Measurements from ENCODE around the gene CDCA4. TPM values are rescaled to one million over a fixed set of nuclear protein-coding genes. Genes with fewer than 3 reads are reported as not detected.
A peak's percentile ranks its signal among the peaks of the same experiment; 100 is the strongest.

Gene CDCA4
- total RNA-seq, 2 donors from 2014 or later: 3.2 to 3.3 TPM

DNA sequence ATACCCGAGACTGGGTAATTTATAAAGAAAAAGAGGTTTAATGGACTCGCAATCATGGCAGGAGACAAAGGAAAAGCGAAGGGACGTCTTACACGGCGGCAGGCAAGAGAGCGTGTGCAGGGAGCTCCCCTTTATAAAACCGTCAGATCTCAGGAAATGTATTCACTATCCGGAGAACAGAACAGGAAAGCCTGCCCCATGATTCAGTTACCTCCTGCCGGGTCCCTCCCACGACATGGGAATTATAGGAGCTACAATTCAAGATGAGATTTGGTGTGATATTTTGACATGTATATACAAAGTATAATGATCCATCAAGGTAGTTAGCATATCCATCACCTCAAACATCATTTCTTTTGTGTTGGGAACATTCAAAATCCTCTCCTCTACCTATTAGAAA, 2.3 kb upstream of the CDCA4 start:
- intact Hi-C loops (cut with DNase I): loop anchor here in 1 of 2 donors (5.0 kb wide), 1 partner anchor 41 kb away; no protein-coding TSS in a partner anchor
- DNase-seq: no peak
- ATAC-seq: no peak

GRCh38 chr14:105022276-105022670, 1.4 kb upstream of the CDCA4 start:
- ATAC-seq: no peak
- DNase-seq: no peak
- intact Hi-C loops (cut with DNase I): loop anchor here in 1 of 2 donors (5.0 kb wide), 1 partner anchor 40 kb away; no protein-coding TSS in a partner anchor

DNA sequence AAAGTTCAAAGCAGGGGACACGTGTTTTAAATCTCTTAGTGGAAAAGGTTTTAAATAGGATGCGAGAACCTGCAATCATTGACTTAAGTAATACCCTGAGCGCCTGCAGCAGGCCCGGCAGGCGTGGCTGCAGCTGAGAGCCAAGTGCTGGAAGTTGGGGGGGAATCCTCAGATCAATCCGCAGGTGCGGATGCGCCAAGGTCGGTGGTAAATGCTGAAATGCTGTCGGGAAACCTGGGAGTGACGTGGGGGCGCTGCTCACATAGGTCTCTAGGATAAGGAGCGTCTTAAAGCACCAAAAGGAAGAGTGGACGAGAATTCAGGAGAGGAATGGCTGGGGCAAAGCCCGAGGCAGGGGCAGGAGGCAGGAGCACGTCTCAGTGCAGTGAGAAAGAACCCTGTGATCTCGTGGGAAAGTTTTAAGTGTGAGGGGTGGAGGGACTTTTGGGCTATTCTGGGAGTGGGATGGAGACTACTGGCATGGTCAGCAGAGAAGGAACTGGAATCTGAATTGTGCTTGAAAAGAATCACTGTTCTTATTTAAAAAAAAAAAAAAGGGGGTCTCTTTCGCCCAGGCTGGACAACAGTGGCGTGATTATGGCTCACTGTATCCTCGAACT, 883 bp upstream of the CDCA4 start:
- intact Hi-C loops (cut with DNase I): loop anchor here in 1 of 2 donors (5.0 kb wide), 1 partner anchor 39 kb away; no protein-coding TSS in a partner anchor
- no peak for DNase-seq
- ATAC-seq: no peak

GRCh38 chr14:105019861-105020814, 745 bp downstream of the CDCA4 start:
- DNase-seq: no peak
- intact Hi-C loops (cut with DNase I): loop anchor here in 1 of 2 donors (5.0 kb wide), 1 partner anchor 38 kb away; no protein-coding TSS in a partner anchor
- ATAC-seq: peak; percentile 5 to 6

GRCh38 chr14:105018414-105018813, 2.5 kb downstream of the CDCA4 start:
- intact Hi-C loops (cut with DNase I): no loop called here
- ATAC-seq (no peak), DNase-seq (no peak)

DNA sequence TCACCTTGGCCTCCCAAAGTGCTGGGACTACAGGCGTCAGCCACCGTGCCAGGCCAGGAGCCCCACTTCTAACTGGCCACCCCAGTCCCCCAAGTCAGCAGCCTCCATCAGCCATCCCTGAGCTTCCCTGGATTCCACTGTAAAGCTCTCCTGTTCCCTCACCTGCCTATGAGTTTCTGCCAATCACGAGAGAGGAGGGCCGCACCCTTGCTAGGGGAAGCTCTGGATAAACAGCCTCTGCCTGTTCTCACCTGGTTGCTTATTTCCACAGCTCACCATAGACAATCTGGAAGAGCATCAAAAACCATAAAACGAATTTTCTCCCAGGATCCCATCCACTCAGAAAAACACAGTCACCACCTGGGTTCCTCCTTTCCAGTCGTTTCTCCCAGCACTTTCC, 5.0 kb downstream of the CDCA4 start:
- intact Hi-C loops (cut with DNase I): no loop called here
- no peak for ATAC-seq
- DNase-seq: no peak

DNA sequence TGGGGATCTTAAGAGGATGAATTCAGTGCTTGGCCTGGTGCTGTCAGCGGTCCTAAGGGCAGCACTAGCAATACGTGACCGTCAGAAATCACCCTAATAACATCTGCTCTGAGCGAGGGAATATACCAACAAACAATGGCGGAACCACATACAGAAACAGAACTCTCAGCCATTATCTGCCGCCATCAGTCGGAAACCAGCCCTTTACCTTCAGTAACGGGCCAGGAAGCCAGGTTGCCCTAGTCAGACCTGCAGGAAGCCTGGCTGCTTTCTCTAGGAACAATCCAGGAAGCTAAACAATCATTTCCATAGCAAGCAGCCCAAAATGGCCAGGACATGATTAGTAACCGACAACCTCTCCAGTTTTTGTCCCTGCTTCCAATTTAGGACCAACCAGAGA, 5.6 kb downstream of the CDCA4 start:
- intact Hi-C loops (cut with DNase I): no loop called here
- DNase-seq: no peak
- no peak for ATAC-seq

DNA sequence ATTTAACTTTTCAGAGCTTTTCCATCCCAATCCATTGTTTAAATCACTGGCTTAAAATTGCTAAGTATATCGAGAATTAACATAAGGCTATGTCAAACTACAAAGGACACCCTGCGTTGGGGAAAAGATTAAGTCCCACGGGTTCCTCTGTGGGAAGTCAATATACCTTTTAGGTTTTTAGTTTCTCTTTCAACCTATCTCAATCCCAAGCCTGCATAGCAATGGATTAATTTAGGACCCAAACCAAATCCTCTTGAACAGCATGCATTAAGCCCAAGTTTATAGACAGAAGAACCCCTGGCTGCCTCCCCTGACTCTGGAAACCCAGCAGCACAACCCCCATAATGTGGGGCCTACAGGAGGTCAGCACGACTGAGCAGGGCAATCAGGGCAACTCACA, 6.3 kb downstream of the CDCA4 start:
- ATAC-seq: no peak
- no peak for DNase-seq
- intact Hi-C loops (cut with DNase I): no loop called here

- DNase-seq: no peak
- intact Hi-C loops (cut with DNase I): no loop called here
- no peak for ATAC-seq
Observed at GRCh38 chr14:105014032-105014431, 6.9 kb downstream of the CDCA4 start.

- peak; percentile 50 for DNase-seq
- peak; percentile 72 to 88 for ATAC-seq
- intact Hi-C loops (cut with DNase I): no loop called here
Observed at GRCh38 chr14:105013150-105013785, 7.6 kb downstream of the CDCA4 start.

DNA sequence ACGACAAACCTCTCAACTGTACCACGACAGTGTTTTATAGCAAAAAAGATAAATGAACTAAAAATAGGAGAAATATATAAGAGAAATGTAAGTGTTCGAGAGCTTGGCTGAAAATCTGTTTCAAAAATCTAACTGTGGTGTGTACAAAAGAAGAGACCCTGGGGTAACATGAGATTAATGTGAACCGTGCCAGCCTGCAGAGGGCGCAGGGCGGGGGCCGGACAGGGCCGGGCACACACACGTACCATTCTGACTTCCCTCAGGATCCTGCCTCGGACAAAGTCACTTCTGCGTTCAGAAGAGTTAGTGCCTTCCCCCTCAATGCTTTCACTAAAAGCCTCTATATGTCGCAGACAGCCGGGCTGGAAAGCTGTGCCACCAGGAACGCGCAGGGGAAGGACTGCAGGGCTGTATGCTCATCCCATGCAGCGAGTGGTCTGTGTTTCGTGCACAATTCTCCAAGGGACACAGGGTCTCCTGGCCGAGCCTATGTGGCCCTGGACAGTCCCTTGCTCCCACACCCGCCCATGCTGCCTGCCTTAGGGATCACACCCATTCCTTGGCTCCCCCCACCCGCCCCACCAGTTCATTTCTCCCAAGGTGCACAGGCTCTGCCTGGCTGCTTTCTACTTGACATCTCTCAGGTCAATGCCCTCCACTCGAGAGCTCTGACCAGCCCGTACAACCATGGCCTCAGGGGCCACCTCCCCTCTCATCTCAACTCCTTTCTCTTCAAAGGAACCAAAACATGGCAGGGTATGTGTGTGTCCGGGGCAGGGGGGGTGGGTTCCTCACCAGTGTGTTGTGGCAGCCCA, 8.5 kb downstream of the CDCA4 start:
- intact Hi-C loops (cut with DNase I): no loop called here
- ATAC-seq (peak in 1 of 2 donors; percentile 52), DNase-seq (no peak)

- intact Hi-C loops (cut with DNase I): no loop called here
- DNase-seq (no peak), ATAC-seq (no peak)
Observed at GRCh38 chr14:105011312-105011990, 9.4 kb downstream of the CDCA4 start.

- DNase-seq: no peak
- intact Hi-C loops (cut with DNase I): no loop called here
- ATAC-seq: no peak
Observed at GRCh38 chr14:105010891-105011291, 10.0 kb downstream of the CDCA4 start.

GRCh38 chr14:105010106-105010505, 10.8 kb downstream of the CDCA4 start:
- DNase-seq (no peak), ATAC-seq (no peak)
- intact Hi-C loops (cut with DNase I): no loop called here

DNA sequence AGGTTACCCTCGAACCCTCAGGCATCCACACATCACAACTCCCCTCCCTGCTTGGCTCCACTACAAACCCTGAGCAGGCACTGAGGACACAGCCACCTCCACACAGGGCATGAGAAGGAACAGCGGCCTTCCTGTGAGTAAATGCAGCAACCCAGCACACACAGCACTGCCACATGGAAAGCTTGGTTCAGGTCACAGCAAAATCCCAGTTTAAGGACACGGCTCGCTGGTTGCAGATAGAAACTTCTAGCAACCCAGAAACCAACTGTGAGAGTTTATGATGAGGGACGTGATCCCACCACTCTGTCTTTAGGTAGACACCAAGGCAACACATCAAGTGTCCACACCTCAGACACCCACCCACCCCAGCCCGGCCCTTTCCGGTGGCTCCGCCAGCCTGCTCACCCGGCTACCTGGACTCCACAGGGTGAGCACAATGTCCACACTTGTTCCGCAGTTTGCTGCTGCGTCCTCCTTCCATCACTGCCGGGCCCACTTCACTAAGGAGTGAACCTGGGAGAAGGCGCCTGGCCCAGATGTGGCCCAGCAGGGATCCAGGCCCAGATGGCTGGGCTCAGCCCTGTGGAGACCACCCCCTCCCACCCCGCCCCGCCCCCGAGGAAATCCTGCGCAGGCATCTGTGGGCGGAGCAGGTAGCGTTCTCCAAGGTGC, 13.2 kb downstream of the CDCA4 start:
- no peak for ATAC-seq
- intact Hi-C loops (cut with DNase I): no loop called here
- DNase-seq: no peak

- ATAC-seq: no peak
Observed at GRCh38 chr14:105006831-105007592, 13.9 kb downstream of the CDCA4 start.

More at GRCh38 chr14:105006831-105007592, 13.9 kb downstream of the CDCA4 start:
- DNase-seq: no peak
- intact Hi-C loops (cut with DNase I): no loop called here

Data from left cardiac atrium (tissue), 4 donors.